ENCODE measurements around the gene NBAS.

- no peak for TF ChIP-seq EZH2 (IDR thresholded peaks at IDR 0.05)
- TF ChIP-seq POLR2AphosphoS5 (IDR thresholded peaks at IDR 0.05; ENCODE audit: borderline replicate concordance, low read depth, low read length), result no peak
- no peak for TF ChIP-seq FOXP2 (optimal IDR thresholded peaks at IDR 0.05; ENCODE audit: control extremely low read depth, extremely low read length, insufficient read depth)
These were observed 177.3 kb downstream of the NBAS start for GRCh38 chr2:15383695-15384350.

Data from SK-N-MC (cell line).